Measurements from ENCODE around the gene HAPLN1. TPM values are rescaled to one million over a fixed set of nuclear protein-coding genes. Genes with fewer than 3 reads are reported as not detected.
A peak's percentile ranks its signal among the peaks of the same experiment; 100 is the strongest.

HAPLN1 gene
- total and polyA plus RNA-seq, 2 of the 8 experiments (the other 6 are each of a cell fraction or from before 2014, with no cell fraction given) = 0.56 to 2.1 TPM

DNA sequence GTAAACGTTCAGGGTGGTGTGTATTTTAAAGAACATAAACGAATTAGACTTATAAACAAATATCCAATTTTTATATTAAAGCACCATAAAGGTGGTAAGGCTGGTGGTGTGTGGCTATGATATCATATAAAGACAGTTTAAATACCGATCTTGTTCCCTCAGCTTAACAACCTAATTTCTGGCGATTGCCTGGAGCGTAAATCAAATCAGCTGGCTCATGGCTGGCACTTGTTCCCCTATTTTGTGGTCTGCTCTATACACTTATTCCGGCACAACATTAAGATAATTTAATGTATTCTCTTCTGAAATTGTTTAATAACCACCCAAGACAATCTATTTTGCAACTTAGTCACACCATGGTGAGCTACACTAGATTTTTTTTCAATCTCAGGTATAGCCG lies 2.4 kb upstream of the HAPLN1 start:
- Histone ChIP-seq H3K18ac (ENCODE audit: extremely low read depth, low read length) (no peak overlapping the region), H3K56ac (replicated peaks; ENCODE audit: insufficient read length, low read depth, low read length) (no peak overlapping the region), H3K27ac (ENCODE audit: low read depth, low read length) (no peak overlapping the region), H3K4me1 (replicated peaks in 1 of 4; ENCODE audit: control insufficient read depth in 3 of 4, insufficient read depth in 4 of 4, low read length in 3 of 4) (peaks cover 0 to 16% (median 10%) of the 10 kb centered on the region in 4 experiments; a peak in 4 of 7 replicates), H3K23ac (ENCODE audit: insufficient read length) (no peak overlapping the region), H3K79me2 (ENCODE audit: control insufficient read depth in 1 of 2, insufficient read depth in 2 of 2, low read length in 2 of 2) (no peaks in the 10 kb centered on the region), H3K9ac (replicated peaks in 1 of 4; ENCODE audit: extremely low read depth in 1 of 4, low read depth in 3 of 4, low read length in 3 of 4) (no peak overlapping the region), H2AK5ac (ENCODE audit: low read depth, low read length) (no peak overlapping the region), H2BK15ac (ENCODE audit: low read length) (no peak overlapping the region), H3K79me1 (ENCODE audit: low read depth, low read length) (no peaks in the 10 kb centered on the region), H3K14ac (ENCODE audit: insufficient read length) (no peak overlapping the region), H2BK120ac (replicated peaks; ENCODE audit: low read depth, low read length) (no peak overlapping the region), H4K8ac (ENCODE audit: extremely low read depth, insufficient read depth, low read length) (no peak overlapping the region), H2BK20ac (ENCODE audit: low read length) (no peak overlapping the region), H3K4me2 (ENCODE audit: insufficient read depth in 1 of 2, low read depth in 2 of 2, low read length in 2 of 2) (peak overlapping the region; percentile 81 to 84; a peak in 3 of 4 replicates), H3K36me3 (ENCODE audit: control insufficient read depth in 2 of 4, insufficient read depth in 4 of 4, low read length in 3 of 4) (no peaks in the 10 kb centered on the region), H2BK5ac (ENCODE audit: low read depth, low read length) (no peak overlapping the region), H3K23me2 (ENCODE audit: low read depth, low read length) (peaks cover 9% of the 10 kb centered on the region; the same call in 1 of the 2 replicates), H3K4ac (replicated peaks; ENCODE audit: insufficient read length, low read depth, low read length) (no peak overlapping the region), H3K27me3 (replicated peaks in 1 of 4; ENCODE audit: control insufficient read depth in 3 of 4, extremely low read depth in 1 of 4, insufficient read depth in 3 of 4, low read length in 3 of 4) (peaks cover 0 to 2% (median 0%) of the 10 kb centered on the region in 4 experiments; a peak in 2 of 7 replicates), H4K91ac (replicated peaks; ENCODE audit: insufficient read length, low read length) (no peak overlapping the region), H3K9me3 (ENCODE audit: insufficient read depth in 2 of 2, low read depth in 1 of 2, low read length in 1 of 2) (no peaks in the 10 kb centered on the region), H2BK12ac (ENCODE audit: low read depth, low read length) (no peak overlapping the region), H3K4me3 (ENCODE audit: extremely low read depth in 1 of 4, insufficient read depth in 2 of 4, low read depth in 3 of 4, low read length in 4 of 4) (peak overlapping the region in 2 of 4 experiments; percentile 71 to 77; a peak in 2 of 8 replicates), H4K5ac (ENCODE audit: insufficient read length, low read depth, low read length) (no peak overlapping the region), H4K20me1 (replicated peaks in 1 of 2; ENCODE audit: control insufficient read depth in 1 of 2, insufficient read depth in 2 of 2, low read length in 2 of 2) (no peaks in the 10 kb centered on the region), H2AFZ (ENCODE audit: low read length) (no peak overlapping the region)
- DNase-seq (ENCODE audit: low read depth in 1 of 2, low spot score in 2 of 2) (no peak), FAIRE-seq (no peak)
- ChIA-PET POLR2A (ENCODE audit: partially characterized antibody) (no interaction called here), CTCF (ENCODE audit: partially characterized antibody) (interaction anchor here (1.0 to 5.7 kb wide), 5 partner anchors 9 to 560 kb away, joined by 3 to 29 read pairs (median 5); no protein-coding TSS in a partner anchor)
- 72% methylated on average over 7 of the region's 7 CpGs; no CpG with 5 or more reads in 1 of the 2 experiments for WGBS, 2 experiments (ENCODE audit: extremely low coverage in 1 of 2, insufficient coverage in 1 of 2, insufficient read length in 1 of 2, insufficient replicate concordance in 2 of 2, low coverage in 1 of 2, low lambda C conversion rate in 2 of 2, missing lambda C conversion rate in 1 of 2)
- TF ChIP-seq FOSL1 (IDR thresholded peaks at IDR 0.05; ENCODE audit: insufficient read depth, low read depth, low read length) (no peak), SIX5 (IDR thresholded peaks at IDR 0.05; ENCODE audit: low read depth, low read length) (no peak), SIRT6 (IDR thresholded peaks at IDR 0.05; ENCODE audit: low read length) (no peak), HDAC6 (IDR thresholded peaks at IDR 0.05; ENCODE audit: low read depth, low read length) (no peak), POLR2AphosphoS5 (IDR thresholded peaks at IDR 0.05; ENCODE audit: low read depth, low read length) (no peak), PHF8 (conservative IDR thresholded peaks at IDR 0.05; ENCODE audit: low read depth, low read length) (no peak), TEAD4 (IDR thresholded peaks at IDR 0.05; ENCODE audit: low read depth, low read length) (no peak), SP1 (IDR thresholded peaks at IDR 0.05; ENCODE audit: low read depth, low read length) (no peak), RXRA (IDR thresholded peaks at IDR 0.05; ENCODE audit: insufficient read depth, low read depth, low read length) (no peak), ZNF274 (IDR thresholded peaks at IDR 0.05; ENCODE audit: borderline replicate concordance, extremely low read depth, low read length) (no peak)
- TF ChIP-seq, protein P1, sequence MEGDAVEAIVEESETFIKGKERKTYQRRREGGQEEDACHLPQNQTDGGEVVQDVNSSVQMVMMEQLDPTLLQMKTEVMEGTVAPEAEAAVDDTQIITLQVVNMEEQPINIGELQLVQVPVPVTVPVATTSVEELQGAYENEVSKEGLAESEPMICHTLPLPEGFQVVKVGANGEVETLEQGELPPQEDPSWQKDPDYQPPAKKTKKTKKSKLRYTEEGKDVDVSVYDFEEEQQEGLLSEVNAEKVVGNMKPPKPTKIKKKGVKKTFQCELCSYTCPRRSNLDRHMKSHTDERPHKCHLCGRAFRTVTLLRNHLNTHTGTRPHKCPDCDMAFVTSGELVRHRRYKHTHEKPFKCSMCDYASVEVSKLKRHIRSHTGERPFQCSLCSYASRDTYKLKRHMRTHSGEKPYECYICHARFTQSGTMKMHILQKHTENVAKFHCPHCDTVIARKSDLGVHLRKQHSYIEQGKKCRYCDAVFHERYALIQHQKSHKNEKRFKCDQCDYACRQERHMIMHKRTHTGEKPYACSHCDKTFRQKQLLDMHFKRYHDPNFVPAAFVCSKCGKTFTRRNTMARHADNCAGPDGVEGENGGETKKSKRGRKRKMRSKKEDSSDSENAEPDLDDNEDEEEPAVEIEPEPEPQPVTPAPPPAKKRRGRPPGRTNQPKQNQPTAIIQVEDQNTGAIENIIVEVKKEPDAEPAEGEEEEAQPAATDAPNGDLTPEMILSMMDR (IDR thresholded peaks at IDR 0.05; ENCODE audit: control extremely low read depth in 1 of 3, insufficient read depth in 1 of 3, low read depth in 1 of 3, low read length in 3 of 3) = no peak
